HG02852 (cell line): ENCODE measurements around the gene VGLL1.

ENCODE experiments used
- ATAC-seq: cut with Tn5 transposase; IDR thresholded peaks from one replicate; pipeline ENCODE4 v1.9.1; 2021; ENCODE audit warnings: mild to moderate bottlenecking, moderate library complexity; ENCODE audit not compliant: unreplicated experiment

Gene VGLL1, protein sequence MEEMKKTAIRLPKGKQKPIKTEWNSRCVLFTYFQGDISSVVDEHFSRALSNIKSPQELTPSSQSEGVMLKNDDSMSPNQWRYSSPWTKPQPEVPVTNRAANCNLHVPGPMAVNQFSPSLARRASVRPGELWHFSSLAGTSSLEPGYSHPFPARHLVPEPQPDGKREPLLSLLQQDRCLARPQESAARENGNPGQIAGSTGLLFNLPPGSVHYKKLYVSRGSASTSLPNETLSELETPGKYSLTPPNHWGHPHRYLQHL

DNA sequence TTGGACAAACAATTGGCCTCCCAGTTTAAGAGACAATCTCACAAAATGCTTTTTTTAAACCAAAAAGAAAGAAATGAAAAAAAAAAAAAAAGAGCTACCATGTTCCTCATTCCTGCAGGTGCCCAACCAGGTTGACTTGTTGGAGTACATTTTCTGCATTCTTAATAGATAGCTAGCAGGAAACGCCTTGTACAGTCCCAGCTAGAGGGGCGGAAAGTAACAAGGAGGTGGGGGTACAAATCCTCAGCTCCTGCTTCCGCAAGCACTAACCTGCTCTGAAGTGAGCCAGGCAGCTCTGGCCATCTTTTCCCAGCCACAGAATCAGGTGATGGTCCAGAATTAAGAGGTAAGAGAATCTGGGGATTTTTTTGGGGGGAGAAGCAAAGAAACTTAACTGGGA lies at the start of gene VGLL1:
Gene VGLL1 (plus strand): TSS at position 265 of the 400 bp plus-strand sequence. CDS start 3,806 bp downstream, outside the sequence.
- no peak for ATAC-seq

DNA sequence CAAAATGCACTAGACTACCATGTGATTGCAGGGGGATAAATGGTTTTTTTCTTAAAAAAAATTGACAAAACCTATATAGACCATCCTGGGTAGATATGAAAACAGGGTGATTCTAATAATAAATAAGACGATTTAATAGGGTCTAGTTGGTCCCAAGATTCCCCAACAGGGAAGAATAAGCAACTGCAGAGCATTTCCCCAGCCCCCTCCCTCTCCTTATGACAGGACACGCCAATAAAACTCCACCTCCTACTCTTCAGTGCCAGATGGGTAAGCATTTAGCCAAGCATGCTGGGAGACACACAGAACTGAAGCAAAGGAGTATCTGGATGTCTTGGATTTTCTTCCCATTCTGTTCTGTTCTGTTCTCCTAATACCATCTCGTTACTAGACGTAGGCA lies 44.4 kb upstream of the VGLL1 start, which contains the start of gene BRS3:
Gene BRS3 (plus strand): TSS at position 301 of the 400 bp plus-strand sequence. CDS start 168 bp downstream, outside the sequence.
- ATAC-seq, result no peak

DNA sequence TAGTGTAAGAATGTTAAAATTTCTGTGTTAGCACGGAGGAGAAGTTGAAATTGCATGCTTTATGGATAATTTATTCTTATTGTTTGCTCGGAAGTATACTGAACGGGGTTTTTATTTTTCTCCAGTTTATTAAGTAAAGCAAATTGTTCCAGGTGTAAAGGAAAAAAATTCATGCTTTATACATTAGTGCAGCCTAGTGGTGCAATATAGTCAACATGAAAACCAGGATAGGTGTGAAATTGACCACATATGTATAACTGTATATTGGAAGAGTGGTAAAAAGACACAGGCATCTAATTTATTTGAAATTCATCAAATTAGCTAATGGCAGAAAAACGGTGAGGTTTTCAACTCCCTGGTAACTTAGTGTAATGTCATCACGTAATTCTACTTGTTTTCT lies 43.3 kb upstream of the VGLL1 start:
- no peak for ATAC-seq

DNA sequence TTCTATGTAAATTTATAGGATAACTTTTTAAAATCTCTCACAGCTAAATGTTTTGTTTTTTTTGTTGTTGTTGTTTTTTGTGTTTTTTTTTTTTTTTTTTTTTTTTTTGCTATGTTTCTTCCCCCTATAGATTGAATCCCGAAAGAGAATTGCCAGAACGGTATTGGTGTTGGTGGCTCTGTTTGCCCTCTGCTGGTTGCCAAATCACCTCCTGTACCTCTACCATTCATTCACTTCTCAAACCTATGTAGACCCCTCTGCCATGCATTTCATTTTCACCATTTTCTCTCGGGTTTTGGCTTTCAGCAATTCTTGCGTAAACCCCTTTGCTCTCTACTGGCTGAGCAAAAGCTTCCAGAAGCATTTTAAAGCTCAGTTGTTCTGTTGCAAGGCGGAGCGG lies 40.2 kb upstream of the VGLL1 start:
- ATAC-seq, result no peak

DNA sequence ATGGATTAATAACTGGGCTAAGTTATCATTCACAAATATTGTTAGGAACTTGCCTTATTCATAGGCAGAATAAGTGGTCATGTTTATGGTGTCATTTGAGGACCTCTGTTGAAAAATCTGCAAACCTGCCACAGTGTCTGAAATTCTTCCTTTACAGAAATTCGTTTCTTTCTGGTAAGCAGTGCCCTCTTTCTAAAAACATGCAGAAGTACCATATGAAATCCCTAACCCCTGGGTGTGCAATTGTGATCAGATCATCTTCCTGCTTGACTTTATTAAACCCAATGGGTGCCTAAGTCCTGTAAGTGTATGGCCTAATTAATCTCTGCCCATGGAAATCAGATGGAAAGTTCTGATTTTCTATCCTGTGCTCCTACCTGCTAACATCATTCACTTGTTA lies 39.0 kb upstream of the VGLL1 start:
- no peak for ATAC-seq

DNA sequence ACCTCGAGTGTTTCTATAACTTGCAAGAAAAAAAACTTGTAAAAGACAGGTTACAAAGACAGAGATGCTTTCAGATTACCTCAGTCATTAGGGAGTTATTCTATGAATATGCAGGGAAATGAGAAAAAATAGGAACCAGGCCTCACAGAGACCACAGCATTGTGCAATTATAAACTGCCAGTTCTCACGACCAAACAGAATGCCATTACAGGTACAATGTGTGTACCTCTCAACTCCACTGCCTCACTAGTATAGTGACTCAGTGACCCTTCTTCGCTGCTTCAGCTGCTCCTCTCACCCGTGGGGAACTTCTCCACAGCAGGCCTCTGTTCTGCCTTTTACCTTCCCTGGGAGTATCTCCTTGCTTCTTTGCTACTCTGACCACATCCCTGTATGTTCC lies 37.0 kb upstream of the VGLL1 start:
- ATAC-seq, result no peak

DNA sequence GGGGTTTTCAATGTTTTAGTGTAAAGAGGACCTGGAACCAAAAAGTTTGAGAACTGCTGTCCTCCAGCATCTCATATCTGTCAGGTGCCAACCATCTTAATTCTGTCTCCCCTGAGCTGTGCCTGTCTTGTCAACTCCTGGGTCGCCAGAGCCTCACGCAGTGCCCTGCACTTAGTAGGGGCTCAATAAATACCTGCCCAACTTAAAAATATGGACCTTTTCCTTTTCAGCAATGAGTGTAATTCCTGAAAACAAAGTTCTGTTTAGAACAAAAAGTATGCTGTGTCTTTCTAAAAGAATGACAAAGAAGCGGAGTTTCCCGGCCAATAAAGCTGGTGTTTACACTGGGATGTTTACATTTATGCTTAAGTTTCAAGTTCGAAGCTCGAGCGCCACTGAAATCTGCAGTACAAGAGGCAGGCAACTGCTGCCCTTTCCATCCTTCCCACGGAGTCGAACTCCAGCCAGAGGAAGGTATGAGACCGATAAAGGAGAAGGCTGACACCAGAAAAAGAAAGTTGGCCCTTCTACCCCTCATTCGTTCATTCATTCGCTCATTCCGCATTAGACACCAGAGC lies 35.7 kb upstream of the VGLL1 start:
- no peak for ATAC-seq

DNA sequence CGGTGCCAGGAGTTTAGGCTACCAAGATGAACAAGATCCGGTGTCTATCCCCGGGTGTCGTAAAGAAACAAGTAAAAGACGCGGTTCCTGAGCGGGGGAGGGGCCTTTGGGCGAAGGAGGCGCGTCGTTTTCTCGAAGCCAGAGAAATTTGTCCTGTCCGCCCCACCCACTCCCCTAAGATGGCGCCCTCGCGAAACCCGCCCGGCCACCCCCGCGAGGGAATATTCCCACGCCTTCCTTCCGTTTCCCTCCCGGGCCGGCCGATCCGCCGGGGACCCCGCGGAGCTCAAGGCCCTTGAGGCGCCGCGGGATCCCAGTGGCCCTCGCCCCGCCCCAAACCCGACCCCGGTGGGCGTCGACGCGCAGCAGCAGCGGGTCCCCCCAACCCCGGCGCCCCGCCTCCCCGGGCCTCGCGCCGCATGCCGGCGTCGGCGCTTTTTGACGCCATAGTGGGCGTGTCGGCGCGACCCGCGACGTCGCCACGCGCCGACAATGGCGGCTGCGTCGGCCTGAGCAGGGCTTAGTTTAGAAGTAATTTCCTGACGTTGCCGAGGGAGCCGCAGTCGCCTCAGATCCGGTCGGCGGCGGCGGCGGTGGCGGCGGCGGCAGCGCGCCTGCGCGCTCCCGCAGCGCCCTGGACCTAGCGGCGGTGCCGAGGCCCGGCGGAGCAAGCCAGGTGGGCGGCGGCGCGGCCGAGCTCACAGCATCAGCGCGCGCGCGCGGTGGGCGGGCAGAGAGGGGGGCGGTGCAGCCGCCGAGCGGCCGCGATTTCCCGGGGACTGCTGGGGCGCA lies 35.1 kb upstream of the VGLL1 start:
- ATAC-seq, result peak; percentile 80

DNA sequence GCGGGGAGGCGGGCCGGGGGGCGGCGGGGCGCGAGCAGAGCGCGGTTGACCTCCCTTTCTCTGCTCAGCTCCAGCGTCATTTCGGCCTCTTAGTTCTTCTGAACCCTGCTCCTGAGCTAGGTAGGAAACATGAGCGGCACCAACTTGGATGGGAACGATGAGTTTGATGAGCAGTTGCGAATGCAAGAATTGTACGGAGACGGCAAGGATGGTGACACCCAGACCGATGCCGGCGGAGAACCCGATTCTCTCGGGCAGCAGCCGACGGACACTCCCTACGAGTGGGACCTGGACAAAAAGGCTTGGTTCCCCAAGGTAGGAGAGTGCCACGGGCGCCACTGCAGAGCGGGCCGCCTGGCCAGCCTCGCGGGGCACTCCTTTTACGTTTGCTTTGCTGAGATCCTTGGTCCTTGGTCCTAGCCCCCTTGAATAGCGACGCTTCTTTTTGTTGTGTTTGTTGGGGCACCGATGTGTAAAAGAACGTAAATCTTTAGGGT lies 34.4 kb upstream of the VGLL1 start, which contains the start of gene HTATSF1:
Gene HTATSF1 (plus strand): TSS at position 37 of the 497 bp plus-strand sequence. CDS start 93 bp downstream, at position 130.
- peak; percentile 7 for ATAC-seq

DNA sequence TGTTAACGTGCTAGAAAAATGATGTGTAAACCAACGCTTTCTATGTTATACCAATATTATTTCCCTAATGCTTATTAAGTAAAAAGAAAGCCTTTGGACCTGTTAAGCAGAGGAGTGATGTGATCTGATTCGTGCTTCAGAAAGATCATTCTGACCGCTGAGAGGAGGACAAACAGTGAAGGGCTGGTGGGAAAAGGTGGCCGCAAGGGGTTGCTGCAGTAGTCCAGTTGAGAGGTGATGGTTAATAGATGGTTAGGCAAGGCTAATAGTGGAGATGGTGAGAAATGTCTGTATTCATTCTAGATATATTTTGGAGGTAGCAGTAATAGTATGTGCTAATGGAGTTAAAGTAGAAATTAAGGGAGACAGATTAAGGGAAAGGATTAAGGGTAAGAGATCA lies 12.9 kb upstream of the VGLL1 start:
- no peak for ATAC-seq

DNA sequence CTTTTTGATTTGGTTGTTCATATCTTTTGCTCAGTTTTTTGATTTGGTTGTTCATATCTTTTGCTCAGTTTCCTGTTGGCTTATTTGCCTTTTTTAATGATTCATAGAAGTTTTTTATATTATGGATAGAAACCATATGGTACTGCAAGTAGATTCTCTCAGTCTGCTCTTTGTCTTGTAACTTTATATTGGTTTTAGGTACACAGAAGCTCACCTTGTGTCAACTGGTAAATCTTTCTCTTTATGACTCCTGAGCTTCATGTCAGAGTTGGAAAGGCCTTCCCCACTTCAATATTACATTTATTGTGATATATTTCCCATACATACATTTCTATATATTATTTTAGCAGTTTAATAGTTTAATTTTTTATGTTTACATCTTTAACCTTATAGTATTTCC lies 8.2 kb upstream of the VGLL1 start:
- ATAC-seq, result no peak

DNA sequence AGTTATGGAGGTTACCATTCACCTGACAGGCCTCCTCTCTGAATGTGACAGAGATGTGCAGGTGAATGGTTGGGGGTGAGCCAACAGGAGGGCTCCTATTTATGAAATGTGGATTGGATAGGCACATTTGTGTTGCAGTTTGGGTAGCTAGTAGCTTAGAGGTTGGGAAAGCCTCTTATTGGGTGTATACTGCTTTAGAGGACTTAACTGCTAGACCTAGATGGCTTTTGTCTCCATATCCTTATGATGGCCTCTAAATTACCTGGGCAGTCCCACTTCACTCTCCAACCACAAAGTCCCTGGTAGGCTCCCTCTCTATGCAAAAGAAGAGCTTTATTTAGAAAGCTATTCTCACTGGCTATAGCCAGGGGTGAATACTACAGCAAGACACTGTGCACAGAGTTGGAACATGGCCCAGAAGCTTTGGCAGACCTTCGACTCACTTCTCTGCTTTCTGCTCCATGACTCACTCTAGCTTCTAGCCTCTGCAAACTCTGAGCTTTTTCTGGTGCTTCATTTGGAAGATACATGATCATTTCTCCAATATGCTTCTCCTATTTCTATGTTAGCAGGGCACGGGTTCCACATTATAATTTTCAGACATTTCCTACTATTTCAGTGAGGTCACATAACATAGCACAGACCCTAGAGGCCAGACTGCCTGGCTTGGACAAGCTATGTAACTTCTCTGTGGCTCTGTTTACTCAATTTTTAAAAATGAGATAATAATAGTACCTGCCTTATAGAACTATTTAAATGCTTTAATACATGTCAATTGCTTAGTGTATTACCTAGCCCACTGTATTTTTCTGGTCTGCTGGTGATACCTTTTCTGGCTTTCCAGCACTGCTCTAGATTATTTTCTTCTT lies 6.0 kb upstream of the VGLL1 start:
- ATAC-seq, result no peak

DNA sequence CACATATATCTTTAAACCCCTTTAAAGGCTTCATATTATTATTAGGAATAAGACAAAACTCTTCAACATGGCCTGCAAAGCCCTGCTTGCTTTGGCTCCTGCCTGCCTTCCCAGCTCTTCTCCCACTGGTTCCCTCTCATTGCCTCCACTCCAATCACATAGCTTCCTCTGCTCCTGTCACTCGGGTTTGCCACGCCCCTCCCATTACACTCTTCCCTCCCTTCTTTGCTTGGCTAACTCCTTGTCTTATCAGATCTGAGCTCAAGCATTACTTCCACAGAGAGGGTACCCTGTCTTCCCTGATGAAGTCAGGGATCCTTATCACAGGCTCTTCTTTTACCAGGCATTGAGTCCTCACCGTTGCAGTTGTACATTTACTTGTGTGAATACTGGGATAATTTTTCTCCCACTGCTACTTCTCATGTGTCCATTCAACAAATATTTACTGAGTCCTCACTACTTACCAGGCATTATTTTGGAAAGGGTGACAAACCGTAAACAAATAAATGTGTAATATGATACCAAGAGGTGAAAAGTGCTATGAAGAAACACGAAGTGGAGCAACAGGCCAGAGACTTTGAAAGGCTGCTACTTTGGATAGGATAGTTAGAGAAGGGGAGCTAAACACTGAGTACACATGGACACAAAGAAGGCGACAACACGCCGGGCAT lies 3.2 kb upstream of the VGLL1 start:
- no peak for ATAC-seq

DNA sequence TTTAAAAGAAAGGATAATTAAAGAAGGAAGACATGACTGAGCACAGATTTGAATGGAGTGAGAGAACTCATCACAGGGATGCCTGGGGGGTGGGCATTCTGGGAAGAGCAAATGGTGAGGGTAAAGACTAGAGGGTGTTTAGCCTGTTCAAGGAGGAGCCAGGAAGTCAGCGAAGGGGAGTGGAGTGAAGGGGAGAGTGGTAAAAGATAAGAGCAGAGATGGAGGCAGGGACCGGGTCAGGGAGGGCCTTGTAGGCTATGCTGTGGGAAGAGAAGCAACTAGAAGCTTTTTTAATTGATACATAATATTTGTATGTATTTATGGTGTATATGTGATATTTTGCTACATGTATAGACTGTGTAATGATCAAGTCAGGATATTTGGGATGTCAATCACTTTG lies 2.2 kb upstream of the VGLL1 start:
- no peak for ATAC-seq

DNA sequence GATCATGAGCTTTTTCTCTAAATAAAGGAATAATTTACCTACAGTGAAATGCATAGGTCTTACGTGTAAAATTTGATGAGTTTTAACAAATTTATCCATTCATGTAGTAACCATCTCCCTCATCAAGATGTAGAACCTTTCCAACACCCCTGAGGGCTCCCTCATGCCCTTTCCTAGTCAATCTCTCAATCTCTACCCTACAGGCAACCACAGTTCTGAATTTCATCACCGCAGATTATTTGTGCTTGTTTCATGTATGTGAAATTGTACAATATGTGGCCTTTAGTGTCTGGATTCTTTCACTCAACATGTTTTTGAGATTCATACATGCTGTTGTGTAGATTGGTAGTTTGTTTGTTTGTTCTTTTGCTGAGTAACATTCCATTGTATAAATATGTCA lies 2.1 kb downstream of the VGLL1 start:
- ATAC-seq, result no peak

DNA sequence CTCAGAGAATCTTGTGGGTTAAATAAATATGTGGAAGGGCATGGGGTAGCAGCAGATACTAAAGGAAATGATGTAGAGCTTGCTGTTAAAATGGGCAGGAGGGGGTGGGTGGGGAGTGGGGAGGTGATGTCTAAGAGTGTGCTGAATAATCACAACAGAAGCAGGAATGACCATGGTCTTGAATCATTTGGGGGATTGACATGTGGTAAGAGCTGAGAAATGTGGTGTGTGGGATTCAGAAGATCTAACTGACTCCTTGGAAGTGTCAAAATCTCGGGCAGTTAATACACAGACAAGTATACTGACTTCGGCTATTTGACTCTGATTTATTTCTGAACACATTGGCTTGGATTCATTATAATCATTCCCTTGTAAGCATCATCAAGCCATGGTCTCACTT lies 6.8 kb downstream of the VGLL1 start:
- no peak for ATAC-seq

DNA sequence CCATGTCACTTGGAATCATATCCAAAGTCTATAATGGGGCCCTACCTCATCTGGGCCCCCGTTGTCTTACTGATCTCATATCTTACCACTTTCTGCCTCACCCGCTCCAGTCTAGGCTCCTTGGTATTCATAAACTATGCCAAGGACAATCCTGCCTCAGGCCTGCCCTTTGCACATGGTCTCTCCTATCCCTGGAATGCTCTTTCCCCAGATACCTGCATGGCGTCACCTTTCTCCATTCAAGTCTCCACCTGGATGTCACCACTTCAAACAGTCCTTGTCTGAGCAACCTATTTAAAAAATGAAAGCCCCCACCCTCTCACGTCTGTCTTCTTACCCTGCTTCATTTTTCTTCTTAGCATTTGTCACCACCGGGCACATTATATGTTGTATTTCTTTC lies 8.2 kb downstream of the VGLL1 start:
- no peak for ATAC-seq

DNA sequence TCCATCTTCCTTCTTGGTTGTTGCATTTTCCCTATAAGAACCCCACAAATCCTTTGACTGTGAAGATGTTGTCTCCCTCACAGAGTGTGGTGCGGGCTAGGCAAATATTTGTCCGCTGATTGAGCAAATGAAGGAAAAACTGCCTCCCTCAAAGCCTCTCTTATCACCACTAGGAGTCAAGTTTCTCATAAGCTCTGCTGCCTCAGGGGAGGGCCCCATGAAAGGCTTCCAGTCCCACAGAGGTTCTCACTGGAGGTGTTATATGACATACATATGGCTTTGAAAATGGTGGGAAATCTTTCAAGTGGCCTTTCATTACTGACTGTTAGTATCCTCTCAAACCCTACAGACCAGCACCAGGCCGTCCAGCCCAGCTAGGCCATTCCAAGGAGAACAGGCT lies 9.3 kb downstream of the VGLL1 start:
- ATAC-seq, result no peak

DNA sequence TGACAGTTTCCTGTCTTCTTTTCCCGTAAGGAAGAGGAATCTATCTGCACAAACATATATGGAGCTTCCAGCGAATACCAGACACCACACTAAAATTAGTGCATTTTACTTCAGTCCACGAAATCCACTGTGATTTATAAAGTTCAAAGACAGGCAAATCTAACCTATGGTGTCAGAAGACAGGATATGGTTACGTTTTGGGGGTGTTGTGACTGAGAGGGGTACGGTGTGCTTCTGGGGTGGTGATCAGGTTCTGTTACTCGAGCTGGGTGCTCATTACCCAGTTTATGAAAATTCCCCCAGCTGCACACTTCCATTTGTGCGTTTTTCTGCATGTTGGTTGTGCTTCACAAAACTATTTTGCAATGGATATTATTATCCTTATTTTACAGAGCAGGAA lies 10.3 kb downstream of the VGLL1 start:
- no peak for ATAC-seq

DNA sequence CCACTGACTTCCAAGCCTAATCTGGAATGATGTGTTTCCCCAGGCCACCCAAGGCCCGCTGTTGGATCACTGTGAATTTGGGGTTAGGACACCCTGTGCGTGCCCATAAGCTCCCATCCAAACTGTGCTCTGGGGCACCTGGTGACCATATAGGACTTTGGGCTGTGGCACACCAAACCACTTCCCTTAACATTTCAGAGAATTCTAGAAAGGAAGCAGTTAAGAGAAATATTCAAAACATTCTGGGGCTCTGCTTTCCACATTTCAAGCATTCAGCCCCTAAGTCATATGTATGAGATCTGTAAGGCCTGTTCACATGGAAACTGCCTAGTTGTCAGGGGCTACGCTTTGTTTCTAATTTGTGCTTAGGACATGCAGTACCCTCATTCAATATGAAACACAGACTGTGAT lies 14.4 kb downstream of the VGLL1 start:
- ATAC-seq, result no peak
